ENCODE measurements around the gene RPS17. TPM values are rescaled to one million over a fixed set of nuclear protein-coding genes. Genes with fewer than 3 reads are reported as not detected.
"Not testable (repeated sequence)": the region's sequence is repeated elsewhere in the genome, so short reads cannot be mapped to it uniquely, and the experiment has no call there.

RPS17 gene
- total RNA-seq, 2 experiments from 2014 or later, result 2,581 to 2,594 TPM

DNA sequence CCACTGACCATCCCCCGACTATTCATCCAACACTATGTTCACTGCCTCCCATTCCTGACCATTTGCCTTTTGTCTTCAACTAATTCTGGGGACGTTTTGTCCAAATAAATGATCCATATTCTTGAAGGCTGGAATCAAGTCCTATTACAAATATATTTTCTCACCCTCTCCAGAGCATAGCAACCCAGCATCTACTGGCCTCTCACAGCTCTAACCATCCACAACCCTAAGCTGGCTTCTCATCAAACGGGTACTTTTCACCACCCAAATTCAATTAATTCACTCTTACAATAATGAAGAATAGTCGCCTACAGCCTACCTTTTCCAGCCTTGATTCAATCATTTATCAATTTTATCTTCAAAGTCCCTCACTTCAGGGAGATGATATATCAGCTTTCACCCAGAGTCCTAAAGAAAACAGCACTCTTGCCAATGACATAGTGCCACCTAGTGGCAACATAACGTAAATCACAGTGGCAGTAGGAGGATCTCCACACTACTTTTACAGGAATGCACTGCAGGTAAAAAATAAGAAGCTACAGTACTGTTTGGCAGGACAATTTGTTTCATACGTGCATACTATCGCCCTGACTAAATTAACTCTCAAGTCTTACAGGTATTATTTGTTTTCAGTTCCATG lies 37.4 kb downstream of the RPS17 start:
- H3K9me3 Mint-ChIP-seq; H3K4me3 Mint-ChIP-seq; H3K27ac Mint-ChIP-seq; POLR2A ChIA-PET; H3K36me3 Mint-ChIP-seq; CTCF ChIA-PET; H3K27me3 Mint-ChIP-seq; H3K4me1 Mint-ChIP-seq (ENCODE audit: low read depth); intact Hi-C loops (cut with micrococcal nuclease): not testable (repeated sequence)
- DNase-seq, result peak; percentile 19

DNA sequence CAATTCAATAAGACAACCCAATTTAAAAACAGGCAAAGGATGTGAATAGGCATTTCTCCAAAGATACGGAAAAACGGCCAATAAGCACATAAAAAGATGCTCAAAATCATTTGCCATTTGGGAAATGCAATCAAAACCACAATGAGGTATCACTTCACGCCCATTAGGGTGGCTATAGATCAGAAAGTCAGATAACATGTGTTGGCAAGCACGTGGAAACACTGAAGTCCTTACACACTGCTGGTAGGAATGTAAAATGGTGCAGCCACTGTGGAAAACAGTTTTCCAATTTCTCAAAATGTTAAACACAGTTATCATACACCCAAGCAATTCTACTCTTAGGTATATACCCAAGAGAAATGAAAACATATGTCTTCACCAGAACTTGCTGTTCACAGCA lies 39.5 kb downstream of the RPS17 start:
- H3K36me3 Mint-ChIP-seq; intact Hi-C loops (cut with micrococcal nuclease); H3K4me3 Mint-ChIP-seq; H3K9me3 Mint-ChIP-seq; POLR2A ChIA-PET; CTCF ChIA-PET; DNase-seq; H3K27me3 Mint-ChIP-seq; H3K4me1 Mint-ChIP-seq (ENCODE audit: low read depth); H3K27ac Mint-ChIP-seq: not testable (repeated sequence)

DNA sequence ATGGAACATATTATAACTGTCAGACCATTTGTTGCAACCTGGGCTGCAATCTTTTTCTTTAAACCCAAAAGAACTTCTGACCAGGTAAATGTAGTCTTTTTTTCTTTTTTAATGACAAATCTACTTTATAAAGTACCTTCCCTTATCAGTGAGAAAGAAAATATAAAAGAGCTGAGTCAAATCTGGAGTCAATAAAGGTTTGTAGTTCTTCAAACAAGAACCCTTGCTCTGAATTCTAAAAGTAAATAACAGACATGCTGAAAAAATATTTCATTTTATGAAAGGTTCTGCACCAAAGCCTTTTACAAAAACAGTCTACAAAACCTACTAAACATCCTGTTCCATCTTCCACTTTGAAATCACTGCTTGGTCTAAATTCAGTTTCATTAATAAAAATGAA lies 42.3 kb downstream of the RPS17 start:
- POLR2A ChIA-PET; H3K36me3 Mint-ChIP-seq; intact Hi-C loops (cut with micrococcal nuclease); H3K4me1 Mint-ChIP-seq (ENCODE audit: low read depth); H3K27me3 Mint-ChIP-seq; CTCF ChIA-PET; DNase-seq; H3K27ac Mint-ChIP-seq; H3K9me3 Mint-ChIP-seq; H3K4me3 Mint-ChIP-seq: not testable (repeated sequence)

DNA sequence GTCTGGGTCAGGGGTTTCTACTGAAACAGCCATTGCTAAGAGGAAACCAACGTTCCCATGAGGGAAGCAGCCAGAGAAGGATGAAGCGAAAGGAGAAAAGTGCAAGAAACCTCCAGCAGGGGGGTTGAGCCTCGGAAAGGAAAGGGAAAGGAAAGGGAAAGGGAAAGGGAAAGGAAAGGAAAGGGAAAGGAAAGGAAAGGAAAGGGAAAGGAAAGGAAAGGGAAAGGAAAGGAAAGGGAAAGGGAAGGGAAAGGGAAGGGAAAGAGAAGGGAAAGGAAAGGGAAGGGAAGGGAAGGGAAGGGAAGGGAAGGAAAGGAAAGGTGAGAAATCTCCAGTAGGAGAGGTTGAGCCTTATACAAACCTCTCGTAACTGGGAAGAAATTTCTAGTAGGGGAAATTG lies 52.0 kb downstream of the RPS17 start:
- intact Hi-C loops (cut with micrococcal nuclease), result not testable (repeated sequence)

DNA sequence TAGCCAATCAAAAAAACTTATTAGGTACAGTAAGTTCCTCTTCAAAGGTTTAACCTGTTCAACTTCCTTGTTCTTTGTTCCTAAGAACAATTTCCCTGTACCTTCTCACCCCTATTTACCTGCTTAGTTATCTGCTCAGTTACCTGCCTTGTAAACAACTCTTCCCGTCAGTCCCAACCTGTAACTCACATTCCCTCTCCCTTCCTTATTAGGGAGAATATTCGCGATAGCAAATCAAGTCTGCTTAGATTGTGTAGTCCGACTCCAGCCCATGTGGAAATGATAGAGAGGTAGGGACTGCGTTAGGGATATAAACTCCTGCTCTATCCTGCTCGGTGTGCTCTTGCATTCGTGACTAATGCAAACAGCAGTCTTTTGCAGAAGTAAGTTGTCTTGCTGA lies 53.2 kb downstream of the RPS17 start:
- H3K27me3 Mint-ChIP-seq; CTCF ChIA-PET; intact Hi-C loops (cut with micrococcal nuclease); H3K4me1 Mint-ChIP-seq (ENCODE audit: low read depth); POLR2A ChIA-PET; DNase-seq; H3K4me3 Mint-ChIP-seq; H3K27ac Mint-ChIP-seq; H3K36me3 Mint-ChIP-seq; H3K9me3 Mint-ChIP-seq: not testable (repeated sequence)

More for the DNA sequence above, 52.0 kb downstream of the RPS17 start:
- CTCF ChIA-PET; DNase-seq; H3K4me3 Mint-ChIP-seq; H3K27ac Mint-ChIP-seq; H3K36me3 Mint-ChIP-seq; POLR2A ChIA-PET; H3K27me3 Mint-ChIP-seq; H3K9me3 Mint-ChIP-seq; H3K4me1 Mint-ChIP-seq (ENCODE audit: low read depth): not testable (repeated sequence)

Other genes starting within 250 kb of the RPS17 start
- 1 to 10 TPM; 1.3 to 1.7 TPM for gene GOLGA6L10, start 191.0 kb downstream of the RPS17 start, total RNA-seq
- 1 to 10 TPM; 1.8 to 1.9 TPM for gene GOLGA6L9, start 110.6 kb downstream of the RPS17 start, total RNA-seq
- under 1 TPM; 0.07 to 0.21 TPM for gene CPEB1, start 106.9 kb upstream of the RPS17 start, total RNA-seq
- gene AP3B2, start 169.4 kb upstream of the RPS17 start, total RNA-seq, result under 1 TPM in 1 of 2 experiments, not detected in 1; 0.40 TPM

All from activated CD4-positive, alpha-beta memory T cell treated with anti-CD3 and anti-CD28 coated beads for 36 hours (primary cell).